Bone marrow (tissue), 2 donors: ENCODE measurements around the gene DNMBP.
A peak's percentile ranks its signal among the peaks of the same experiment; 100 is the strongest.
"Not testable (repeated sequence)": the region's sequence is repeated elsewhere in the genome, so short reads cannot be mapped to it uniquely, and the experiment has no call there.

Experiments
- DNase-seq, 2 donors: peaks; one replicate each; lab custom pipeline; 2025; lab: John Stamatoyannopoulos, UW

The DNMBP gene

DNA sequence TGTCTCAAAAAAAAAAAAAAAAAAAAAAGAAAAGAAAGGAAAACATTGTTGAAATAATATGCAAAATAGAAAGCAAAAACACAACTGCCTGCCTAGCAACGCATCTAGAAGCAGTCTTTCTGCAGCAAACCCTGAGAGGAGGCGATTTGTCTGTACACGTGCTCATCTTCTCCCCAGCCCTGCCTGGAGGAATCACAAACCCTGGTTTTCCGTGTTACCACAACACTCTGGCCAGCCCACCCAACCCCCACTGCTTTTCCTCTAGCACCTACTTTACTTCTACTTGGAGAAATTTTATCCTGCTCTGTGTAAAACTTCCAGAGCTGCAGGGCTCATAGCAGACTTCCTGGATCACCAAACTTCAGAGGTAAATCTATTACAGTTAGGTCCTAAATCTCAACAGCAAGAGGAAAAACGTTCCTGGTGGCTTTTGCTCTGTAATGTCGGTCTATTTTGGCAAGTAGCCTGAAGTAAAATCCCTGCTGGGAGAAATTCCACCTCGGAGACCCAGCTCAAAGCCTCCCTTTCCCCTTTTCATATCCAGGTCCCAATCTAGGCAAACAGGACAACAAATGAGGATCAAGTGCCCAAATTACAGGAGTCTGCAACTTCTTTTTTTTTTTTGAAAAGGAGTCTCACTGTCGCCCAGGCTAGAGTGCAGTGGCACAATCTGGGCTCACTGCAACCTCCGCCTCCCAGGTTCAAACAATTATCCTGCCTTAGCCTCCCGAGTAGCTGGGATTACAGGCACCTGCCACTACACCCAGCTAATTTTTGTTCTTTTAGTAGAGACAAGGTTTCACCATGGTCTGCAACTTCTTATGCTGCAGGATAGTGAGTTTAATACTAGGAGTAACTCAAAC, 91.6 kb downstream of the DNMBP start:
- DNase-seq = no peak

DNA sequence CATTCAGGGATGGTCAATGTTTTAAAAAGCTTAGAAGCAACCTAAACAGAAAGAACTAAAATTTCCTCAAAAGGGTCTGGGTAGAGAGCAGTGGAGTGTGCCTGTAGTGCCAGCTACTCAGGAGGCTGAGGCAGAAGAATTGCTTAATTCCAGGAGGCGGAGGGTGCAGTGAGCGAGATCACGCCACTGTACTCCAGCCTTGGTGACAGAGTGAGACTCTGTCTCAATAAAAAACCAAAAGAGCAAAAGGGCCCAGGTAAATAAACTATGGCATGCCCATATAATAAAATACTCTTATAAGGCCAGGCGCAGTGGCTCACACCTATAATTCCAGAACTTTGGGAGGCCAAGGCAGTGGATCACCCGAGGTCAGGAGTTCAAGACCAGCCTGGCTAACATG, 93.0 kb downstream of the DNMBP start:
- DNase-seq = no peak

DNA sequence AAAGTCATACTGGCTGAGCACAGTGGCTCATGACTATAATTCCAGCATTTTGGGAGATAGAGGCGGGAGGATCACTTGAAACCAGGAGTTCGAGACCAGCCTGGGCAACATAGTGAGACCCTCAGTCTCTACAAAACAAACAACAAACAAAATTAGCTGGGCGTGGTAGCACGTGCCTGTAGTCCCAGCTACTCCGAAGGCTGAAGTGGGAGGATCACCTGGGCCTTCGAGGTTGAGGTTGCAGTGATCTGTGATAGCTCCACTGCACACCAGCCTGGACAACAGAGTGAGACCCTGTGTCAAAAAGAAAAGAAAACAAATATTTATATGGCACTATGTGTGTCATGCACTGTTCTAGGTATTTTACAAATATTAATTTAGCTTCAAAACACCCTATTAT, 94.3 kb downstream of the DNMBP start:
- no peak for DNase-seq

DNA sequence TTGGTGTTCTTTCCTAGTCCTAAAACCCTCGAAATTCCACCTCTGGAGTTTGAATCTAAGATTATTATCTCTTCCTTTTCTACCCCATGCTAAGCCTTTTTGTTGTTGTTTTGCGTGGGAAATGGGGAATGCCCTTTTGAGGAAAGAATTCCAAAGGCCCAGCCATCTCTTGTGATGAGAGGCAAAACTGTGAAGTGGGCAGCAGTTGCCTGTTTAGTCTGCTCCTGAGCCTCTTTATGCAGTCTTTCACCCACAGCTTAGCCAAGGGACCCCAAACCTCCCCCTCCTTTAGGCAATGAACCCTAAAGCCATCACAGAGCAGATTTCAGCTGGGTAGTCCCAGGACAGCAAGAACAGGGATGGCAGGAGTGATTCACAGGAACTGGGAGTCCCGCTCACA, 95.5 kb downstream of the DNMBP start:
- DNase-seq = no peak

DNA sequence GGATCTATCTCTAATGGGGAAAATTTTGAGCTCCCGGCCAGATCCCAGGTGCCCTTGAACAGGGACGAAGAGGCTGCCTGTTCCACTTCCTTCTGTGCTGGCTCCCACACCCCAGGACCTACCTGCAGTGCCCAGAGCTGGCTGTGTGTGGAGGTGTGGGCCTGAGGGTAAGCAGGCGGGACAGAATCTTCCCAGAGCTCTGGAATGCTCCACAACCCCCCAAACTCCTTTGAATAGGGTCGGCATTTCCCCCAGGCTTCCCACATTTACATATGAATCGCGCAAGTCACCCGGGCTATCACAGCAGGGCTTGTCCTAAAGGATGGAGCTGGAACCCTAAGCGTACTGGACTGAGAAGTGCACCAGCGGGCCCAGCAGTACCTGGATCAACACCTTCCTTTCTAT, 95.9 kb downstream of the DNMBP start:
- no peak for DNase-seq

DNA sequence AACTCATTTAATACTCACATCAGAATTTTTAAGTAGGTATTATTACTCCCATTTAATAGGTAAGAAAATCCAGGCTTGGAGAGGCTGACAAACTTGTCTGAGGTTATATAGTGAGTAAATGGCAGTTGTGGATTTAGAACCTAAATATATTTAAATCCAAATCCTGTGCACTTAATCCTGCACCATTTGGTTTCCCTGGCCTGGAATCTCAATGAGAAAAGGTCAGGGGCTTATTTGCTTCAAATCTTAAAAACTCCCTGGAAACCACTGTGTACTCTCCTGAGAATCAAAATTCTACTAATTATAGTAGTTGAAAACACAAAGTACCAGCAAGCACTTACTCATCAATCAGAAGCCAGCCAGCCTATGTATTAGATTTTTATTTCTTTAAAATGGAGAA, 97.7 kb downstream of the DNMBP start:
- DNase-seq = no peak

DNA sequence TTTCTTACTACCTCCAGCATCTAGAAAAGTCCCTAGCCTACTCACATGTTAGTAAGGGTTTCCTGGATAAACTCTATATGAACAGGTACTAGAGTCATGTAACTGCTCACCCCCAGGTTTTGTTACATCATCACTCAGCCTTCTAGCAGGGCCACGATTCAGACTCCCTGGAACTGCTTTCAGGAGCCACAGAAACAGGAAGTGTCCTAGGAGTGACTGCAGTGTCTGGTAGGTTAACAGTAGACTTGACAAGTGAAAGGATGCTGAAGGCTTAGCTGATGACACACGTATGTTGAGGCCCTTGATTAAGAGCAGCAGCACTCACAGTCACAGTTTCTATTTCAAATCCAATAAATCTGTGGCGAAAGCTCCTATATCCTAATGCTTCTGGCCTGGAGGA, 101.2 kb downstream of the DNMBP start:
- DNase-seq = no peak

DNA sequence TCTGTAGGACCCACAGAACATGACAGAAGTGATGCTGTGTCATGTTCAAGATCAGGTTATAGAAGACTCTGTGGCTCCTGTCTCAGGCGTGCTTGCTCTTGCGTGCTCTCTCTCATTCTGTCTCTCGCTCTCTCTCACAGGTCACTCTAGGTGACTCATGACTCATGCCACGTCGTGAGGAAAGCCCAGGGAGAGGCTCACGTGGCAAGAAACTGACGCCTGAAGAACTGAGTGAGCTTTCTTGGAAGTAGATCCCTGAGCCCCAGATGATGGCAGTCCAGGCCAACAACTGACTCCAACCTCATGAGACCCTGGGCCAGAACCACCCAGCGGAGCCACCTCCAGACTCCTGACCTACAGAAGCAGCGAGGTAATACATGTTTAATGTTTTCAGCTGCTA, 103.3 kb downstream of the DNMBP start:
- DNase-seq = no peak

DNA sequence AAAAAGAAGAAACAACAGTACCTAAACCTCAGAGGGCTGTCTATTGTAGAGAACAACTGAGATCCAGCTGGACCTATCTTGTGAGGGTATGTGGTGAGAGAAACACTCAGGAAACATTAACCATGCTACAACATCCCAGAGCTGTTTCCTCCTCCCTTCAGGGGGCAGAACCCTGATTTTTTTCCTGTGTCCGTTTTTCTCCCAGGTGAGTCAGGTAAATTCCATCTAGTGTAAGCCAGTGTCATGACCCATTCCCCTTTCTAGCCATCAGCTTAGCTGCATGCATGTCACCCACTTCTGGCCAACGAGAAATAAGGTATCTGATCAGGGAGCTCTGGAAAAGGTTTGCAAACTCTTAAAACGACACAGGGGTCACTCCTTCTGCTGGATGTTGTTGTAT, 103.8 kb downstream of the DNMBP start:
- no peak for DNase-seq

DNA sequence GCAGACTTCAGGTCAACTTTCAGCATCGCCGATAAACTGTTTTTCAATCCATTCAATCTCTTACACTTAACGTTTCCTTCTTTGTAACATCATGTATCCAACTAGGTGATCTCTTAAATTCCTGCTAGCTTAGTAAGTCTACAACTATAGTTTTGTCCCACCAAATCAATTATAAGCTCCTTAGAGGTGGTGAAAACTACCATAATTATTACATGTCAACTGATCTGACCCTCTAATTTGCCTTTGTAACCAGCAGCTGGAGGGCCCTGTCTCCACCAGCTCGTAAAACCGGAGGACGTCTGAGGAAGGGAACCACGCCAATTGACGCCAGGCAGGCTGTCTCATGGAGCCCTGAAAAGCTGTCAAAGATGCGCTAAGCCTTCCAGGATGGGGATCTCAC, 113.9 kb downstream of the DNMBP start:
- DNase-seq = no peak

DNA sequence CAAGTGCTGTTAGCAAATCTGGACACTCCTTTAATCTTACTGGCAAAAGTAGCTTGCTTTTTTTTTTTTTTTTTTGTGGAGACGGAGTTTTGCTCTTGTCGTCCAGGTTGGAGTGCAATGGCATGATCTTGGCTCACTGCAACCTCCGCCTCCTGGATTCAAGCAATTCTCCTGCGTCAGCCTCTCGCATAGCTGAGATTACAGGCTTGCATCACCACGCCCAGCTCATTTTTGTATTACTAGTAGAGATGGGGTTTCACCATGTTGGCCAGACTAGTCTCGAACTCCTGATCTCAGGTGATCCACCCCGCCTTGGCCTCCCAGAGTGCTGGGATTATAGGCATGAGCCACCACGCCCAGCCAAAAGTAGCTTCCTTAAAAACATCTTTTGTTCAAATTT, 114.7 kb downstream of the DNMBP start:
- not testable (repeated sequence) for DNase-seq

DNA sequence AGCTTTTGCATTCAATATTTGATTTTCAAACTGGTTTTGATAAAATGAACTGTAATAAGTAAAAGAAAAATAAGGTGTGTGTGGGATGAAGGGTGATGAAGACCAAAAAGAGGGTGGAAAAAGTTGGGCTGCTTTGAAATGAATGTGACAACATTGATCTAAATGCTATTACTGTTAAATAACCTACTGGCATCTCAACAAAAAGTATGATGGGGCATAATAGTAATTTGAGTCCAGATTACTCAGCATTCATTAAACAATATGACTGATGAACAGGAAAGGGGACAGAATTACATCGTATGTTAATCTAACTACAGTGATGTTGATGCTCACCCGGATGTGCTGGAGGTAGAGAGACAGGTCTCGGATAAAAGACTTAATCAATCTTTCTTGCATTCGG, 115.1 kb downstream of the DNMBP start:
- no peak for DNase-seq

DNA sequence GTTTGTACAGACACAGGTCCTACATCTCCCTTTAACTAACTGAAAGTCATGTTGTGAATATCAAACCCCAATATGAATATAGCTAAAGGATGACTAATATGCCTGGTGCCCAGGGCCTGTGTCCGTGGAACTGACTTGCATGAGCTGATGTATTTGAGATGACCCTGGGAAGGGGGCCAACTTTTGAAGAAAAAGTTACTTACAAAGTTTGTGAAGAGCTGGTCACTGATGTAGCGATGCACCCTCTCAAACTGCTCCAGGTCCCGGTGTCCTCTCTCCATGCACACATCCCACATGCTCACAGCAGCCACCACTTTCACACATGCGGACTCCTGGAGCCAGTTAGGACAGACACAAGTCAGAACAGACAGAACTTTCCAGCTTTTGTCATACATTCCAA, 121.1 kb downstream of the DNMBP start:
- DNase-seq = no peak

DNA sequence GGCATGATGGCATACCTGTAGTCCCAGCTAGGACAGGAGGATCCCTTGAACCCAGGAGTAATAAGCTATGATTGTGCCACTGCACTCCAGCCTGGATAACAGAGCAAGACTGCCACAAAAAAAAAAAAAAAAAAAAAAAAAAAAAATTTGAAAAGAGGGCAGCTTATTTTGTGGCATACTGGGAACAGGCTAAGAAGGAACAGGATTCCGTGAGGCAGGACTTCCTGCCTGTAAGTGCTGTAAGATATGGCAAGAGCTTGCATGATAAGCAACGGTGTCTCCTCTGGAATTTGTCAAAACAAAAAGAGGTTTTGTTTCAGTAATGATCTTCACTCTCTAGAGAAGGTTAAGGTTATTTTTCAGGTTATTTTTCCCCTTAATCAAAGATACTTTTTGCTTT, 126.2 kb downstream of the DNMBP start:
- DNase-seq = no peak

DNA sequence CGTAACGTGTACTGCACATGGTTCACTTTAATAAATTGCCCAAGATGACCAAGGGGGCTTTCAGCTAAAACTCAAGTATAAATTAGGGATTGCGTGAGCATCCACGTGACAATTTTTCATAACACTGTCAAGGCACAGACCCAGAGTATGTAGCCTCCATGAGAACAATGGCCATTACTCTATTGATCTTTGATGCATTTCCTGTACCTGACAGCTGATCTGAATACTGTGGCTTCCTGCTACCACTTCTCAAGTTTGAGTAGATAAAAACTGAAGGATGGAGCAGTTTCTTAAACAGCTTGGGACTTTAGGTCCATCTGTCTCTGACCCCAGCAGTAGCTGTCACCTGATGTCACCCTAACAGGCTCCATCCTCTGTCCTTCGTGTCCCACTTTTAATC, 128.4 kb downstream of the DNMBP start:
- DNase-seq = no peak

DNA sequence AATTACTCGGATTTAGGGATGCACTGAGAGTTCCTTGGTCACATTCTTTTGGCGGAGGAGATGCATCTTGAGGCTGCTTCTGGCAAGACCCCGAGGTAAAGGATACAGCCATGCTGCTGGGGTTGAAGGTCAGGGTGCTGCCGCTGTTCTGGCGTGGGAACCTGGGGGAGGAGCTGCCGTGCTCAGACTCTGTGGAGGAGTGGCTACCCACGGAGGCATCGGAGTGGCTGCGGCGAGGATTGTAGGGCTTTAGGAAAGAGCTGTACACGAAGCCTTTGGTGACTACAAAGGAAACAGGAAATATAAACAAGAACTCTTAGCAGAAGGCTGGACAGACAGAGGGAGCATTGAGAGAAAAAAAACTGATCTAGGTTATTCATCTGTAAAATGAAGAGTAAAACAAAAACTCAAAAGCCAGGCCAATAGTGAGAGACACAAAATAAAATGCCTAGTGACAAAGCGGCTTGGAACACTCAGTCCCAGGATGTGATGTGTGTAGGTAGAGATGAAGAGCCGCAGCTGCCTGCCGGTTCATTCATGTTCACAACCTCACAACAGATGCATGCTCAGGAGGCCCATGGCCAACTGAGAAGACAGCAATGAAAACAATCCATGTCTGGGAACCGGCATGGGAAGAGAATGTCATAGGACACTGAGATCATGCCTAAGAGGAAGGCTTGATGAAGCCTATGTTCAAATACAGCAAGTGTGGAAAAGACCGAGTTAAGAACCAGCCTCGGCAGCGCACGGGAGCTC, 129.5 kb downstream of the DNMBP start:
- no peak for DNase-seq

DNA sequence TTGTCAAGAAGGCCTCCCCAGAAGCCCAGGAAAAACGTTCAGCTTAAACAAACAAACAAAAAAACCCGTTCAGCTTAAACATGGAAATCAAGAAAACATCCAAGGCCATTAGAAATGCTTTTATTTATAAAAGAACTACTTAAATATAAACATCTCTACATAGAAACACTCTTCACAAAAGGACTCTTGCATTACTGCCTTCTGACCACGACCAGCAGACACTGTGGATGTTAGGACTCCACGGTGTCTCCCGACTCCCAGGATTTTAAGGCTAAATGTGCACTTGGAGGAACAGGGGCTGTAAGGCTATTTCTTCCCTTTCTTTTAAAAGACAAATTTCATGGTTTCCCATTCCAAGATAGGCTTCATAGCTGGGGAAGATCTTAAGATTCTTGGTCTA, 134.3 kb downstream of the DNMBP start:
- no peak for DNase-seq

DNA sequence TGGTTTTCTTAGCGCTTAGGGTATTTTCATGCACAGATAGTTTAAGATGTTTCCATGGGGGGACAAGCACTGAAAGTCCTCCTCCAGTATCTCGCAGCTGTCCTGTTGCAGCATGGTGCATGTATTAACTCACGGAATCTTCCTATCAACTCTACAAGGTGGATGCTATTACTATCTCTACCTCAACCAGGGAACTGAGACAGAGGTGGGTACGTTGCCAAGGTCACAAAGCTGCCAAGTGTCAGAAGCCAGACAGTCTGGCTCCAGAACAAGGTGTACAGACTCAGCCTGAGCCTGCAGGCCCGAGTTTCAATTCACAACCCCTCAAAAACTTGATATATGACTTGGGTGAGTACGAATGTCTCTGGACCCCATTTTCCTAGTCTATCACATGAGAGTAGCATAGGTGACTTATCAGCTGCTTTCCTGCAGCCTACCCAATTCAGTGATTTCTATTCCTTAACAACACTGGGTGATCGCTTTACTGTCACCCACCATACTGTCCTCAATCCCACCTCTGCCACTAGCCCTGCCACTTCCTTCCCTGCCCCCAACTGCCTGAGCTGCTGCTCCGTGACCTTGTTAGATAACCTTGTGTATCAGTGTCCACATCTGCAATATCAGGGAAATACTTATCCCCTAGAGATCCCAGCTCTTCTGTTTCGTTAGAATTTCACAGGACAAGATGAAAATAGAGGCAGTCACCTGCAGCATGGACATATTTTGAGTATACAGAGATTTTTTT, 135.2 kb downstream of the DNMBP start:
- no peak for DNase-seq

DNA sequence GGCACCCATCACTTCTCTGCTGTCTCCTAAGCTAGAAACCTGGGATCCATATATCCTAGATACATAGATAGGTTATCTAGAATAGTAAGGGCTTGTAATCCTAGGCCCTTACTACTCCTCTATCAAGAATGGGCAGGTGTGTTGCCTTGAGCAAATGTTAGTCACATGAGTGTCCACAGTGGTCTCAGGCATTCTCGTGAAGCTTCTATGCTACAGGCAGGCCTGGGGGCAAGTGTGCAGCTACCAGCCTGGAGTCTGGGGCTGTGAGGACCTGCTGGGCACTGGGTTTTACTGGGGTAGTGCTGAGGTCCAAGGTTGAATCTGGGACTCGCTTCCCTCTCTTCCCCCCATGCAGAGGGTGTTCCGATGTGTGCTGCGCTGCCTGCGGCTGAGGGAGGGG, 135.9 kb downstream of the DNMBP start:
- no peak for DNase-seq

DNA sequence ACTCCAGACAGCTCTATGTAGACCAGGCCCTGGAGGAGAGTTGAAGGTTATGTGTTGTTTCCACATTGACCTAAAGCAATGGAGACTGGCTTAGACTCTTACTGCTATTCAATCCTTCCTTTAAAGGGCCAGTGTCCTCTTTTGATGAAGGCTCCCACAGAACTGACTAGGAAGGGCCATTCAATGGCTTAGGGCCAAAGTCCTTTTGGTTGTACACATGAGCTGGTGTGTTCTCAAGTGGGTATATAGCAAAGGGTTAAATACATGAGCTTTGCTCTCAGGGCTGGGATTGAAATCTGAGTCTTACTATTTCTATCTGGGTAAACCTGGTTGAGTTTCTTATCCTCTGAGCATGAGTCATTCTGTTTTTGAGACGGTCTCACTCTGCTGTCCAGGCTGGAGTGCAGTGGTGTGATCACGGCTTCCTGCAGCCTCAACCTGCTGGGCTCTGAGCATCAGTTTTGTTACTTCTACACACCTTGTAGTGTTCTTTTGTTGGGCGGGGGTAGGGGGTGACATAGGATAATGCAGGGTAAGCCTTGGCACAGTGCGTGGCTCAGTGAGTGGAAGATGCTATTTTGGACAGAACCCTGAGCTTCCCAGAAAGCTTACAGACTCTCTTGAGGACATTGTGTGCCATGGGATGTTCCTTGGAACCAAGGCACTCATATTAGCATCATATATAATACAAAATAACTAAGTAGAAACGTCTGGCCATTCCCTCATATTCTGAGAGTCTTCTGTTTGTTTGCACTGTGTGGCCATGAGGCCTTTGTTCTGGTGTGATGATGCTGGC, 137.2 kb downstream of the DNMBP start:
- DNase-seq = no peak

DNA sequence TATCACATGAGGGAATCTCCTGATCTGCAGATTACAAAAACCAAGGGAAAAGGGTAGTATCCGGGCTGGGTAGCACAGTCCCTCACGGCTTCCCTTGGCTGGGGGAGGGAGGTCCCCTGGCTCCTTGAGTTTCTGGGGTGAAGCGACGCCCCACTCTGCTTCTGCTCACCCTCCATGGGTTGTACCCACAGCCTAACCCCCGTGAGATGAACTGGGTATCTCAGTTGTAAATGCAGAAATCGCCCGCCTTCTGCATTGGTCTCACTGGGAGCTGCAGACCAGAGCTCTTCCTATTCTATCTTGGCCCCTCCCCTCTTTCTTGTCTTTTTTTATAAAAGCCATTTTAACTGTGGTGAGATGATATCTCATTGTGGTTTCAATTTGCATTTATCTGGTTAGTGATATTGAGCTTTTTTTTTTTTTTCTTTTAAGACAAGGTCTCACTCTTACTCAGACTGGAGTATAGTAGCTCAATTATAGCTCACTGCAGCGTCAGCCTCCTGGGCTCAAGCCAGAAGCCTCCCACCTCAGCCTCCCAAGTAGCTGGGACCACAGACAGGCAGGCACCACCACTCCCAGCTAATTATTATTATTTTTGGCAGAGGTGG, 139.5 kb downstream of the DNMBP start:
- DNase-seq = peak in 1 of 2 donors; percentile 45
